ENCODE data around the gene TAT.
"Not testable (repeated sequence)": the region's sequence is repeated elsewhere in the genome, so short reads cannot be mapped to it uniquely, and the experiment has no call there.

Gene TAT

GRCh38 chr16:71576971-71577370 is at the start of gene TAT:
TAT (minus strand) TSS chr16:71577092; CDS start chr16:71576415, 677 bp downstream.
- Histone ChIP-seq H3K27ac (ENCODE audit: low read depth, low read length) (no peak within 1 kb of the TSS), H3K36me3 (ENCODE audit: control insufficient read depth in 5 of 5, insufficient read depth in 5 of 5, low read length in 5 of 5) (no peaks in the 10 kb centered on the region), H3K4me3 (ENCODE audit: low read depth in 1 of 5, low read length in 5 of 5) (no peak within 1 kb of the TSS), H3K9ac (ENCODE audit: low read length in 5 of 5) (no peak within 1 kb of the TSS), H3K9me3 (ENCODE audit: control insufficient read depth in 5 of 5, low read length in 5 of 5) (no peaks in the 10 kb centered on the region), H3K27me3 (ENCODE audit: control insufficient read depth in 5 of 5, insufficient read depth in 4 of 5, low read length in 5 of 5) (no peaks in the 10 kb centered on the region), H3K4me1 (ENCODE audit: control insufficient read depth in 5 of 5, insufficient read depth in 5 of 5, low read length in 5 of 5) (no peaks in the 10 kb centered on the region)

GRCh38 chr16:71626018-71626857 is 49.3 kb upstream of the TAT start, which contains the start of gene MARVELD3:
MARVELD3 (plus strand) TSS chr16:71626184; CDS start chr16:71626230, 46 bp downstream.
- Histone ChIP-seq H3K9me3 (ENCODE audit: control insufficient read depth in 5 of 5, low read length in 5 of 5) (no peaks in the 10 kb centered on the region), H3K36me3 (ENCODE audit: control insufficient read depth in 5 of 5, insufficient read depth in 5 of 5, low read length in 5 of 5) (no peaks in the 10 kb centered on the region), H3K27ac (ENCODE audit: low read depth, low read length) (no peak within 1 kb of the TSS), H3K27me3 (ENCODE audit: control insufficient read depth in 5 of 5, insufficient read depth in 4 of 5, low read length in 5 of 5) (peaks cover 12 to 28% (median 17%) of the 10 kb centered on the region in 5 donors), H3K9ac (ENCODE audit: low read length in 5 of 5) (peak within 1 kb of the TSS in 1 of 5 donors; percentile 62), H3K4me1 (ENCODE audit: control insufficient read depth in 5 of 5, insufficient read depth in 5 of 5, low read length in 5 of 5) (peaks cover 0 to 19% (median 16%) of the 10 kb centered on the region in 5 donors), H3K4me3 (ENCODE audit: low read depth in 1 of 5, low read length in 5 of 5) (peak within 1 kb of the TSS in 2 of 5 donors; percentile 23 to 57)

GRCh38 chr16:71625113-71625850 is 48.4 kb upstream of the TAT start:
- H3K36me3 ChIP-seq (ENCODE audit: control insufficient read depth in 5 of 5, insufficient read depth in 5 of 5, low read length in 5 of 5) = no peaks in the 10 kb centered on the region
- no peak overlapping the region for H3K9ac ChIP-seq (ENCODE audit: low read length in 5 of 5)
- peaks cover 12 to 29% (median 17%) of the 10 kb centered on the region in 5 donors for H3K27me3 ChIP-seq (ENCODE audit: control insufficient read depth in 5 of 5, insufficient read depth in 4 of 5, low read length in 5 of 5)
- no peaks in the 10 kb centered on the region for H3K9me3 ChIP-seq (ENCODE audit: control insufficient read depth in 5 of 5, low read length in 5 of 5)
- no peak overlapping the region for H3K27ac ChIP-seq (ENCODE audit: low read depth, low read length)
- H3K4me3 ChIP-seq (ENCODE audit: low read depth in 1 of 5, low read length in 5 of 5) = no peak overlapping the region
- H3K4me1 ChIP-seq (ENCODE audit: control insufficient read depth in 5 of 5, insufficient read depth in 5 of 5, low read length in 5 of 5) = peaks cover 0 to 19% (median 16%) of the 10 kb centered on the region in 5 donors

GRCh38 chr16:71623597-71623996 is 46.7 kb upstream of the TAT start:
- peaks cover 0 to 13% (median 11%) of the 10 kb centered on the region in 5 donors for H3K4me1 ChIP-seq (ENCODE audit: control insufficient read depth in 5 of 5, insufficient read depth in 5 of 5, low read length in 5 of 5)
- peaks cover 0 to 3% (median 0%) of the 10 kb centered on the region in 5 donors for H3K9me3 ChIP-seq (ENCODE audit: control insufficient read depth in 5 of 5, low read length in 5 of 5)
- H3K27ac ChIP-seq (ENCODE audit: low read depth, low read length) = no peak overlapping the region
- H3K27me3 ChIP-seq (ENCODE audit: control insufficient read depth in 5 of 5, insufficient read depth in 4 of 5, low read length in 5 of 5) = peaks cover 12 to 29% (median 17%) of the 10 kb centered on the region in 5 donors
- H3K9ac ChIP-seq (ENCODE audit: low read length in 5 of 5) = no peak overlapping the region
- H3K4me3 ChIP-seq (ENCODE audit: low read depth in 1 of 5, low read length in 5 of 5) = no peak overlapping the region
- H3K36me3 ChIP-seq (ENCODE audit: control insufficient read depth in 5 of 5, insufficient read depth in 5 of 5, low read length in 5 of 5) = no peaks in the 10 kb centered on the region

GRCh38 chr16:71622088-71622487 is 45.2 kb upstream of the TAT start:
- H3K27me3 ChIP-seq (ENCODE audit: control insufficient read depth in 5 of 5, insufficient read depth in 4 of 5, low read length in 5 of 5) = peaks cover 12 to 30% (median 17%) of the 10 kb centered on the region in 5 donors
- no peaks in the 10 kb centered on the region for H3K36me3 ChIP-seq (ENCODE audit: control insufficient read depth in 5 of 5, insufficient read depth in 5 of 5, low read length in 5 of 5)
- no peak overlapping the region for H3K4me3 ChIP-seq (ENCODE audit: low read depth in 1 of 5, low read length in 5 of 5)
- no peak overlapping the region for H3K27ac ChIP-seq (ENCODE audit: low read depth, low read length)
- H3K9me3 ChIP-seq (ENCODE audit: control insufficient read depth in 5 of 5, low read length in 5 of 5) = peaks cover 0 to 3% (median 0%) of the 10 kb centered on the region in 5 donors
- H3K9ac ChIP-seq (ENCODE audit: low read length in 5 of 5) = no peak overlapping the region
- peaks cover 0 to 13% (median 11%) of the 10 kb centered on the region in 5 donors for H3K4me1 ChIP-seq (ENCODE audit: control insufficient read depth in 5 of 5, insufficient read depth in 5 of 5, low read length in 5 of 5)

- Histone ChIP-seq H3K36me3 (ENCODE audit: control insufficient read depth in 5 of 5, insufficient read depth in 5 of 5, low read length in 5 of 5) (no peaks in the 10 kb centered on the region), H3K4me3 (ENCODE audit: low read depth in 1 of 5, low read length in 5 of 5) (no peak overlapping the region), H3K9me3 (ENCODE audit: control insufficient read depth in 5 of 5, low read length in 5 of 5) (peaks cover 0 to 3% (median 0%) of the 10 kb centered on the region in 5 donors), H3K4me1 (ENCODE audit: control insufficient read depth in 5 of 5, insufficient read depth in 5 of 5, low read length in 5 of 5) (no peaks in the 10 kb centered on the region), H3K27ac (ENCODE audit: low read depth, low read length) (no peak overlapping the region), H3K9ac (ENCODE audit: low read length in 5 of 5) (no peak overlapping the region), H3K27me3 (ENCODE audit: control insufficient read depth in 5 of 5, insufficient read depth in 4 of 5, low read length in 5 of 5) (peaks cover 0 to 8% (median 0%) of the 10 kb centered on the region in 5 donors)
Measured at GRCh38 chr16:71618429-71618828, 41.5 kb upstream of the TAT start.

- not testable (repeated sequence) for H3K4me3 ChIP-seq (ENCODE audit: low read depth in 1 of 5, low read length in 5 of 5); H3K27ac ChIP-seq (ENCODE audit: low read depth, low read length); H3K9ac ChIP-seq (ENCODE audit: low read length in 5 of 5); H3K27me3 ChIP-seq (ENCODE audit: control insufficient read depth in 5 of 5, insufficient read depth in 4 of 5, low read length in 5 of 5); H3K36me3 ChIP-seq (ENCODE audit: control insufficient read depth in 5 of 5, insufficient read depth in 5 of 5, low read length in 5 of 5); H3K4me1 ChIP-seq (ENCODE audit: control insufficient read depth in 5 of 5, insufficient read depth in 5 of 5, low read length in 5 of 5); H3K9me3 ChIP-seq (ENCODE audit: control insufficient read depth in 5 of 5, low read length in 5 of 5)
Measured at GRCh38 chr16:71614956-71615355, 38.1 kb upstream of the TAT start.

- H3K4me3 ChIP-seq (ENCODE audit: low read depth in 1 of 5, low read length in 5 of 5) = no peak overlapping the region
- no peaks in the 10 kb centered on the region for H3K9me3 ChIP-seq (ENCODE audit: control insufficient read depth in 5 of 5, low read length in 5 of 5)
- H3K9ac ChIP-seq (ENCODE audit: low read length in 5 of 5) = no peak overlapping the region
Measured at GRCh38 chr16:71610936-71611871, 34.3 kb upstream of the TAT start.

GRCh38 chr16:71610447-71610846 is 33.6 kb upstream of the TAT start:
- peaks cover 0 to 3% (median 0%) of the 10 kb centered on the region in 5 donors for H3K27me3 ChIP-seq (ENCODE audit: control insufficient read depth in 5 of 5, insufficient read depth in 4 of 5, low read length in 5 of 5)

More at GRCh38 chr16:71610936-71611871, 34.3 kb upstream of the TAT start:
- no peaks in the 10 kb centered on the region for H3K36me3 ChIP-seq (ENCODE audit: control insufficient read depth in 5 of 5, insufficient read depth in 5 of 5, low read length in 5 of 5)
- H3K4me1 ChIP-seq (ENCODE audit: control insufficient read depth in 5 of 5, insufficient read depth in 5 of 5, low read length in 5 of 5) = peaks cover 0 to 5% (median 3%) of the 10 kb centered on the region in 5 donors
- peaks cover 0 to 3% (median 0%) of the 10 kb centered on the region in 5 donors for H3K27me3 ChIP-seq (ENCODE audit: control insufficient read depth in 5 of 5, insufficient read depth in 4 of 5, low read length in 5 of 5)
- no peak overlapping the region for H3K27ac ChIP-seq (ENCODE audit: low read depth, low read length)

More at GRCh38 chr16:71610447-71610846, 33.6 kb upstream of the TAT start:
- Histone ChIP-seq H3K27ac (ENCODE audit: low read depth, low read length) (no peak overlapping the region), H3K9ac (ENCODE audit: low read length in 5 of 5) (no peak overlapping the region), H3K36me3 (ENCODE audit: control insufficient read depth in 5 of 5, insufficient read depth in 5 of 5, low read length in 5 of 5) (no peaks in the 10 kb centered on the region), H3K4me1 (ENCODE audit: control insufficient read depth in 5 of 5, insufficient read depth in 5 of 5, low read length in 5 of 5) (peaks cover 0 to 5% (median 3%) of the 10 kb centered on the region in 5 donors), H3K4me3 (ENCODE audit: low read depth in 1 of 5, low read length in 5 of 5) (no peak overlapping the region), H3K9me3 (ENCODE audit: control insufficient read depth in 5 of 5, low read length in 5 of 5) (no peaks in the 10 kb centered on the region)

All from subcutaneous abdominal adipose tissue (tissue), 5 donors.